Right lobe of liver (tissue), 4 donors: ENCODE results near the gene ODAD2.

Source experiments
- CTCF ChIP-seq, 4 donors: fragments of 200-600 bp in 3 of 4; fragments of 450-650 bp in 1 of 4; IDR thresholded peaks; one replicate each; pipeline versions ENCODE4 v1.5.1 to v1.8.0; 2016 to 2022; ENCODE audit warnings: antibody characterized with exemption in 4 of 4, mild to moderate bottlenecking in 2 of 4
- POLR2A ChIP-seq: fragments of 450-650 bp; IDR thresholded peaks from one replicate; pipeline ENCODE4 v1.6.1; 2017; ENCODE audit warnings: antibody characterized with exemption, mild to moderate bottlenecking
- donor health status: DM: no; HTN: no; CAD: no.
- donor health status: DM: no; HTN: no; CAD: no.
- donor health status: DM: no; HTN: yes; CAD: no.

GRCh38 chr10:27997865-27998177, 1.1 kb downstream of the ODAD2 start:
- TF ChIP-seq POLR2A: no peak
- TF ChIP-seq CTCF (IDR thresholded peaks at IDR 0.05): no peak
